GM23338 (cell line): ENCODE measurements around the gene APPL2. TPM values are rescaled to one million over a fixed set of nuclear protein-coding genes. Genes with fewer than 3 reads are reported as not detected.

Source experiments
- ATAC-seq: fragments of 200-7000 bp; cut with Tn5 transposase; 3 replicates; pipeline ENCODE4 v1.9.1; 2020
- DNase-seq: peaks from one replicate; pipeline ENCODE4 v3.0.0-alpha.2; 2015; ENCODE audit warnings: low spot score
- H2AFZ ChIP-seq: fragments of 200-600 bp; sonication (generic); 2 replicates; pipeline ENCODE4 v1.8.0; 2016; ENCODE audit warnings: antibody characterized with exemption, mild to moderate bottlenecking, moderate library complexity
- H3F3A ChIP-seq: fragments of 200-600 bp; sonication (generic); replicated peaks from 2 replicates; pipeline ENCODE4 v1.8.0; 2017; ENCODE audit warnings: antibody characterized with exemption, mixed run types, low read depth
- H3K27ac ChIP-seq: fragments of 200-600 bp; sonication (generic); 2 replicates; pipeline ENCODE4 v1.6.1; 2016; ENCODE audit warnings: low read depth
- H3K27me3 ChIP-seq: fragments of 200-600 bp; sonication (generic); 2 replicates; pipeline ENCODE4 v1.8.0; 2016; ENCODE audit warnings: mild to moderate bottlenecking, mixed run types, moderate library complexity; ENCODE audit not compliant: insufficient read depth
- H3K36me3 ChIP-seq: fragments of 200-600 bp; sonication (generic); 2 replicates; pipeline ENCODE4 v1.8.0; 2016; ENCODE audit warnings: mild to moderate bottlenecking; ENCODE audit not compliant: insufficient read depth
- H3K4me1 ChIP-seq: fragments of 200-600 bp; sonication (generic); 2 replicates; pipeline ENCODE4 v1.8.0; 2016; ENCODE audit warnings: mild to moderate bottlenecking, moderate library complexity; ENCODE audit not compliant: insufficient read depth
- H3K4me2 ChIP-seq: fragments of 200-600 bp; sonication (generic); 2 replicates; pipeline ENCODE4 v1.7.1; 2017; ENCODE audit warnings: mixed run types
- H3K4me3 ChIP-seq: fragments of 200-600 bp; sonication (generic); 2 replicates; pipeline ENCODE4 v1.6.1; 2016; ENCODE audit warnings: mixed run types
- H3K79me2 ChIP-seq: fragments of 200-600 bp; sonication (generic); replicated peaks from 2 replicates; pipeline ENCODE4 v1.8.0; 2017; ENCODE audit warnings: mild to moderate bottlenecking; ENCODE audit not compliant: insufficient read depth
- H3K9me2 ChIP-seq: fragments of 200-600 bp; sonication (generic); 2 replicates; pipeline ENCODE4 v1.8.0; 2017; ENCODE audit not compliant: insufficient read depth
- H4K20me1 ChIP-seq: fragments of 200-600 bp; sonication (generic); replicated peaks from 2 replicates; pipeline ENCODE4 v1.8.0; 2017; ENCODE audit warnings: mild to moderate bottlenecking; ENCODE audit not compliant: insufficient read depth
- H3K27ac Mint-ChIP-seq: 2 replicates; pipeline ENCODE4 v1.8.0; 2020; ENCODE audit warnings: inconsistent platforms, mild to moderate bottlenecking, moderate library complexity, mixed read lengths
- H3K27me3 Mint-ChIP-seq: 3 replicates; pipeline ENCODE4 v1.8.0; 2022; ENCODE audit warnings: low read depth, mild to moderate bottlenecking, moderate library complexity, mixed read lengths, inconsistent platforms; ENCODE audit not compliant: insufficient read depth, poor library complexity
- H3K36me3 Mint-ChIP-seq: 3 replicates; pipeline ENCODE4 v1.8.0; 2021; ENCODE audit warnings: low read depth, mild to moderate bottlenecking, inconsistent platforms, moderate library complexity, mixed read lengths
- H3K4me1 Mint-ChIP-seq: 3 replicates; pipeline ENCODE4 v1.8.0; 2020; ENCODE audit warnings: mild to moderate bottlenecking, inconsistent platforms, mixed read lengths
- H3K4me3 Mint-ChIP-seq: 3 replicates; pipeline ENCODE4 v1.8.0; 2021; ENCODE audit warnings: moderate library complexity, mild to moderate bottlenecking, inconsistent platforms, mixed read lengths
- H3K9me3 Mint-ChIP-seq: 3 replicates; pipeline ENCODE4 v1.8.0; 2020; ENCODE audit warnings: moderate library complexity, mild to moderate bottlenecking, inconsistent platforms, mixed read lengths
- ETS1 ChIP-seq: IDR thresholded peaks from 2 replicates; pipeline ENCODE4 v1.6.1; 2016; ENCODE audit warnings: antibody characterized with exemption
- EZH2 ChIP-seq: fragments of 200-600 bp; sonication (generic); IDR thresholded peaks from one replicate; pipeline ENCODE4 v1.8.0; 2017; ENCODE audit warnings: antibody characterized with exemption, mild to moderate bottlenecking, low read depth; ENCODE audit not compliant: unreplicated experiment
- EZH2phosphoT487 ChIP-seq: fragments of 200-600 bp; sonication (generic); IDR thresholded peaks from one replicate; pipeline ENCODE4 v1.8.1; 2018; ENCODE audit warnings: antibody characterized with exemption; ENCODE audit not compliant: unreplicated experiment
- JUNB ChIP-seq: IDR thresholded peaks from one replicate; pipeline ENCODE4 v1.6.1; 2016; ENCODE audit warnings: antibody characterized with exemption; ENCODE audit not compliant: unreplicated experiment
- NANOG ChIP-seq: IDR thresholded peaks from 2 replicates; pipeline ENCODE4 v1.6.1; 2016; ENCODE audit warnings: antibody characterized with exemption, borderline replicate concordance
- POLR2AphosphoS5 ChIP-seq: IDR thresholded peaks from 2 replicates; pipeline ENCODE4 v1.6.1; 2016; ENCODE audit warnings: antibody characterized with exemption, low read depth
- STAT1 ChIP-seq: IDR thresholded peaks from one replicate; pipeline ENCODE4 v1.6.1; 2016; ENCODE audit warnings: antibody characterized with exemption; ENCODE audit not compliant: unreplicated experiment
- ZNF331 ChIP-seq: fragments of 250-450 bp; sonication (Bioruptor Pico); IDR thresholded peaks from 2 replicates; pipeline ENCODE4 v1.5.0; 2020; ENCODE audit warnings: low read depth, mild to moderate bottlenecking, moderate library complexity
- polyA plus RNA-seq: library from polyadenylated mRNA; unstranded; fragments of >200 nt; fragmentation: Nextera tagmentation; extraction: Ambion mirVana; gene quantifications from 2 replicates; pipeline ENCODE4 v1.2.1, GENCODE V29; 2016
- total RNA-seq: library from RNA; depleted of rRNA; stranded (reverse); fragments of >200 nt; shearing (Covaris generic); gene quantifications from 2 replicates; pipeline ENCODE4 v1.2.3, GENCODE V29; 2014
- TF ChIP-seq, protein P1 (sequence below), 2 experiments: fragments of 200-600 bp in 1 of 2; sonication (generic) in 1 of 2; conservative IDR thresholded peaks; 2 replicates each; pipeline versions ENCODE4 v1.5.1 to v1.6.1; 2016 to 2017; ENCODE audit warnings: antibody characterized with exemption in 2 of 2, low read depth in 2 of 2, mild to moderate bottlenecking in 2 of 2, moderate library complexity in 1 of 2

APPL2 gene
- total and polyA plus RNA-seq, 2 experiments from 2014 or later, result 9.3 to 17.4 TPM

DNA sequence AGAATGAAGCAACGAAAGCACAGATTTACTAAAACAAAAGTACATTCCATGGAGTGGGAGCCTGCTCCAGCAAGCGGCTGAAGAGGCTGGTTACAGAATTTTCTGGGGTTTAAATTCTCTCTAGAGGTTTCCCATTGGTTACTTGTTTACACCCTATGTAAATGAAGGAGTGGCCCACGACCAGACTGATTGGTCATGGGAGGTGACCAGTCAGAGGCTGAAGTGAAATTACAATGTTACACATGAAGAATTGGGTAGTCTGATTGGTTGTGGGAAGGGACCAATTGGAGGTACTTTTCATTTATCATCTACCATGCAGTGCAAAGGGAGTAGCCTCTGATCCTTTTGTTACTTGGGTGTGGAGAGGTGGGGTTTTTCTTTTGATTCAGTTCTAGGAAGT, 36.2 kb upstream of the APPL2 start (continued):
- TF ChIP-seq, protein P1, sequence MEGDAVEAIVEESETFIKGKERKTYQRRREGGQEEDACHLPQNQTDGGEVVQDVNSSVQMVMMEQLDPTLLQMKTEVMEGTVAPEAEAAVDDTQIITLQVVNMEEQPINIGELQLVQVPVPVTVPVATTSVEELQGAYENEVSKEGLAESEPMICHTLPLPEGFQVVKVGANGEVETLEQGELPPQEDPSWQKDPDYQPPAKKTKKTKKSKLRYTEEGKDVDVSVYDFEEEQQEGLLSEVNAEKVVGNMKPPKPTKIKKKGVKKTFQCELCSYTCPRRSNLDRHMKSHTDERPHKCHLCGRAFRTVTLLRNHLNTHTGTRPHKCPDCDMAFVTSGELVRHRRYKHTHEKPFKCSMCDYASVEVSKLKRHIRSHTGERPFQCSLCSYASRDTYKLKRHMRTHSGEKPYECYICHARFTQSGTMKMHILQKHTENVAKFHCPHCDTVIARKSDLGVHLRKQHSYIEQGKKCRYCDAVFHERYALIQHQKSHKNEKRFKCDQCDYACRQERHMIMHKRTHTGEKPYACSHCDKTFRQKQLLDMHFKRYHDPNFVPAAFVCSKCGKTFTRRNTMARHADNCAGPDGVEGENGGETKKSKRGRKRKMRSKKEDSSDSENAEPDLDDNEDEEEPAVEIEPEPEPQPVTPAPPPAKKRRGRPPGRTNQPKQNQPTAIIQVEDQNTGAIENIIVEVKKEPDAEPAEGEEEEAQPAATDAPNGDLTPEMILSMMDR (conservative IDR thresholded peaks at IDR 0.05; ENCODE audit: low read depth in 2 of 2), result no peak
- no peak for TF ChIP-seq EZH2phosphoT487
- no peak for TF ChIP-seq ZNF331 (CRISPR knock-in tag)
- no peak for TF ChIP-seq POLR2AphosphoS5
- no peak for TF ChIP-seq NANOG

DNA sequence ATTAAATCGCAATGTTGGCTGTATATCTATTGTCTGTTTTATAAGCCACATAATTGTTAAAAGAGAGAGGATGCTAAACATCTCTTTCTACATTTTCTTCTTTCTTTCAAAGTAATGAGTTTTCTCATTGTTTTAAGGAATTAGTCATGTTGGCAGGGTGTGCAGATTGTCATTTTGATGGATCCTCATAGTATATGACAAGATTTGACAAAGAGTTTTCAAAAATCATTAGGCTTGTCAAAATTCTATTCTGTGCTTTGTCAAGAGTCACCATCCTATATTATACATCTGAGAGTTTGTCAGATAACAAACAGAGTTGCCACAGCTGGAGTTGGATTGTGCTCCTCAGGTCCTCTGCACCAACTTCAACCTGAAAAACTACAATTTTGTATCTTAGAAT, 35.4 kb upstream of the APPL2 start:
- no peaks in the 10 kb centered on the region for H3K36me3 ChIP-seq
- no peak overlapping the region for H3K4me3 Mint-ChIP-seq
- TF ChIP-seq POLR2AphosphoS5, result no peak
- TF ChIP-seq STAT1, result no peak
- no peaks in the 10 kb centered on the region for H4K20me1 ChIP-seq
- peaks cover 2% of the 10 kb centered on the region; the same call in 2 of the 3 replicates for H3K4me1 Mint-ChIP-seq
- no peak overlapping the region for H3K4me3 ChIP-seq
- H3K36me3 Mint-ChIP-seq, result no peaks in the 10 kb centered on the region
- 0 out of 2 replicates have a peak, but pooled peaks cover under 1% of the 10 kb centered on the region for H3K4me1 ChIP-seq
- H3F3A ChIP-seq, result no peaks in the 10 kb centered on the region
- H3K27ac Mint-ChIP-seq, result no peak overlapping the region
- H3K27me3 Mint-ChIP-seq, result no peaks in the 10 kb centered on the region
- H3K27me3 ChIP-seq, result no peaks in the 10 kb centered on the region
- no peak for ATAC-seq
- H3K9me3 Mint-ChIP-seq, result no peaks in the 10 kb centered on the region; the same call in 2 of the 3 replicates
- H3K9me2 ChIP-seq, result no peaks in the 10 kb centered on the region
- H3K27ac ChIP-seq, result no peak overlapping the region
- DNase-seq, result no peak
- no peak overlapping the region for H3K4me2 ChIP-seq
- H3K79me2 ChIP-seq, result no peaks in the 10 kb centered on the region
- H2AFZ ChIP-seq, result no peak overlapping the region

DNA sequence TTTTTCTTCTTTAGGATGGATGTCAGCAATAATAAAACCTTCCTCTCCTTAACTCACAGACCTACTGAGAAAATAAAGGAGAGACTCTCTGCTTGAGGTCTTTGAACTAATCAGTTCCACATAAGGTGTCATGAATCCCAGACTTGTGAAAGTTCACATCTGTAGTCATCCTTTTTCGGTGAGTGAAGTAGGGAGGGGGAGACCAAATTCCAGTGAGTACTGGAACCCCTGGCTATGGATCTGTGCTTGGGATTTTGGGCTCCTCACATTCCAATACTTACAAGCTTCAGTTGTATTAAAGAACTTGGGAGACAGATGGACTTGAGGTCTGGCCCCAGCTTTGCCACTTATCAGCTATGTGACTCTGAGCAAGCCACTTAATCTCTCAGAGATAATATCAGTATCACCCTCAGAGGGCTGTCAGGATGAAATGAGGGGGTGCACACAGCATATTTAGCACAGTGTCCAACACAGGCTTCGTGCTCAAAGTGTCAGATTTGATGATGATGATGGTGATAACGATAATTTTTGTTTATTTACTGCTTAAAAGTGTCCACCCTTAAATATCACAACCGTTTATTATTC, 34.8 kb upstream of the APPL2 start:
- DNase-seq (no peak), ATAC-seq (no peak)
- H3K27ac Mint-ChIP-seq, result no peak overlapping the region
- H4K20me1 ChIP-seq, result no peaks in the 10 kb centered on the region
- no peak overlapping the region for H3K4me2 ChIP-seq
- H2AFZ ChIP-seq, result peak overlapping the region; percentile 11; the same call in 1 of the 2 replicates
- TF ChIP-seq, protein P1 (conservative IDR thresholded peaks at IDR 0.05; ENCODE audit: low read depth in 2 of 2), result no peak
- TF ChIP-seq STAT1, result no peak
- no peak for TF ChIP-seq POLR2AphosphoS5
- no peak for TF ChIP-seq EZH2
- no peak for TF ChIP-seq ETS1
- TF ChIP-seq JUNB, result no peak
- TF ChIP-seq EZH2phosphoT487, result no peak
- no peaks in the 10 kb centered on the region for H3K36me3 ChIP-seq
- H3K9me2 ChIP-seq, result no peaks in the 10 kb centered on the region
- no peak overlapping the region for H3K27ac ChIP-seq
- H3K79me2 ChIP-seq, result no peaks in the 10 kb centered on the region
- H3K27me3 ChIP-seq, result no peaks in the 10 kb centered on the region
- no peak overlapping the region for H3K4me3 Mint-ChIP-seq
- no peaks in the 10 kb centered on the region for H3K4me1 Mint-ChIP-seq
- H3F3A ChIP-seq, result no peaks in the 10 kb centered on the region
- no peaks in the 10 kb centered on the region for H3K4me1 ChIP-seq
- H3K4me3 ChIP-seq, result no peak overlapping the region
- no peaks in the 10 kb centered on the region; the same call in 2 of the 3 replicates for H3K9me3 Mint-ChIP-seq
- H3K36me3 Mint-ChIP-seq, result no peaks in the 10 kb centered on the region
- no peaks in the 10 kb centered on the region for H3K27me3 Mint-ChIP-seq
